K562 (cell line): ENCODE measurements around the gene SEC16A. TPM values are rescaled to one million over a fixed set of nuclear protein-coding genes. Genes with fewer than 3 reads are reported as not detected.

Experiments
- ATAC-seq: fragments of 200-7000 bp; cut with Tn5 transposase; 3 replicates; pipeline ENCODE4 v1.9.1; 2020; ENCODE audit warnings: moderate library complexity
- BruUV-seq: library from RNA; stranded (reverse); fragments of 400-500 nt; replicated peaks from 2 replicates; lab custom pipeline; 2021; lab: Mats Ljungman, UMichigan
- CTCF ChIA-PET: fragments of 300-600 bp; formaldehyde crosslinking; extraction: SDS; loops from one replicate; lab custom pipeline; 2021; ENCODE audit warnings: low intra/inter-chr PET ratio; lab: Yijun Ruan, JAX
- POLR2A ChIA-PET: fragments of 300-600, 350-650 bp; sonication (Branson Sonifier 250); formaldehyde crosslinking; extraction: SDS; loops from one replicate; lab custom pipeline; 2021; ENCODE audit warnings: antibody characterized with exemption, inconsistent platforms; lab: Yijun Ruan, JAX
- DNase-seq, 4 experiments: peaks; one replicate each; pipeline versions ENCODE4 v3.0.0 to v3.0.0-alpha.2; 2011 to 2018; ENCODE audit warnings: low spot score in 3 of 4, mixed read lengths in 3 of 4; ENCODE audit errors: extremely low read depth in 1 of 4
- FAIRE-seq: peaks from 2 replicates; lab custom pipeline; 2011; peaks lifted over from hg19 to GRCh38; lab: Jason Lieb, UNC
- H2AFZ ChIP-seq: 2 replicates; pipeline ENCODE4 v1.6.0; 2011; ENCODE audit warnings: low read depth, low read length, control low read depth, inconsistent platforms
- H3K27ac ChIP-seq: fragments of 200-600 bp; 3 replicates; pipeline ENCODE4 v1.8.0; 2011; ENCODE audit warnings: low read depth, mild to moderate bottlenecking, control low read depth, inconsistent platforms, low read length, moderate library complexity, mixed read lengths; ENCODE audit errors: extremely low read depth
- H3K27me3 ChIP-seq, 2 experiments: fragments of 300-600 bp in 1 of 2; 2 replicates in 1 of 2; 3 replicates in 1 of 2; pipeline versions ENCODE4 v1.6.0 to v1.8.0; 2011; ENCODE audit warnings: inconsistent platforms in 2 of 2, low read length in 2 of 2, mild to moderate bottlenecking in 1 of 2, mixed read lengths in 1 of 2, moderate library complexity in 1 of 2; ENCODE audit not compliant: control insufficient read depth in 2 of 2, insufficient read depth in 2 of 2
- H3K36me3 ChIP-seq: fragments of 300-600 bp; 3 replicates; pipeline ENCODE4 v1.8.0; 2011; ENCODE audit warnings: mild to moderate bottlenecking, low read length, inconsistent platforms; ENCODE audit not compliant: control insufficient read depth, insufficient read depth
- H3K4me1 ChIP-seq, 2 experiments: fragments of 200-600 bp in 1 of 2; replicated peaks in 1 of 2; 2 replicates in 1 of 2; 3 replicates in 1 of 2; pipeline versions ENCODE4 v1.5.1 to v1.8.0; 2011; ENCODE audit warnings: inconsistent platforms in 2 of 2, low read length in 2 of 2, mild to moderate bottlenecking in 1 of 2, mixed read lengths in 1 of 2, moderate library complexity in 1 of 2; ENCODE audit not compliant: control insufficient read depth in 2 of 2, insufficient read depth in 2 of 2
- H3K4me2 ChIP-seq: 2 replicates; pipeline ENCODE4 v1.6.1; 2011; ENCODE audit warnings: low read length, control low read depth, inconsistent platforms, mixed read lengths; ENCODE audit not compliant: insufficient read depth
- H3K4me3 ChIP-seq: fragments of 200-600 bp; sonication (generic), shearing (Covaris generic); 2 replicates; pipeline ENCODE4 v1.5.1; 2016; ENCODE audit warnings: control low read depth, inconsistent platforms
- H3K79me2 ChIP-seq: fragments of 200-600 bp; 3 replicates; pipeline ENCODE4 v1.8.0; 2011; ENCODE audit warnings: low read length, inconsistent platforms; ENCODE audit not compliant: control insufficient read depth, insufficient read depth
- H3K9ac ChIP-seq, 2 experiments: 2 replicates each; pipeline versions ENCODE4 v1.6.0 to v1.6.1; 2011; ENCODE audit warnings: low read depth in 2 of 2, low read length in 2 of 2, control low read depth in 1 of 2, inconsistent platforms in 1 of 2, mild to moderate bottlenecking in 1 of 2, mixed read lengths in 1 of 2; ENCODE audit not compliant: insufficient read depth in 1 of 2
- H3K9me1 ChIP-seq: one replicate; pipeline ENCODE4 v1.6.0; 2011; ENCODE audit warnings: inconsistent platforms, mild to moderate bottlenecking, low read length, moderate library complexity; ENCODE audit not compliant: control insufficient read depth, insufficient read depth
- H3K9me3 ChIP-seq: replicated peaks from 2 replicates; pipeline ENCODE4 v1.5.1; 2011; ENCODE audit warnings: low read depth, low read length, inconsistent platforms; ENCODE audit not compliant: control insufficient read depth, insufficient read depth
- H4K20me1 ChIP-seq: replicated peaks from 2 replicates; pipeline ENCODE4 v1.6.1; 2011; ENCODE audit warnings: low read length, inconsistent platforms, mixed read lengths; ENCODE audit not compliant: control insufficient read depth, insufficient read depth
- CC2D1A ChIP-seq: fragments of 450-650 bp; IDR thresholded peaks from 2 replicates; pipeline ENCODE4 v1.6.1; 2017; ENCODE audit warnings: mild to moderate bottlenecking
- CHCHD3 ChIP-seq: fragments of 250-450 bp; sonication (Bioruptor Pico); IDR thresholded peaks from 2 replicates; pipeline ENCODE4 v2.1.2; 2022; ENCODE audit warnings: mild to moderate bottlenecking
- FOXJ3 ChIP-seq: sonication (generic); formaldehyde crosslinking; IDR thresholded peaks from 2 replicates; pipeline ENCODE4 v1.4.0; 2020; ENCODE audit warnings: mild to moderate bottlenecking, missing genetic modification reagents
- HMBOX1 ChIP-seq: sonication (generic); IDR thresholded peaks from 2 replicates; pipeline ENCODE4 v1.6.1; 2016
- MXI1 ChIP-seq: IDR thresholded peaks from 2 replicates; pipeline ENCODE4 v1.6.1; 2011; ENCODE audit warnings: low read depth, mild to moderate bottlenecking, improper control_type of control experiment, low read length
- RFX7 ChIP-seq: fragments of 250-450 bp; sonication (Bioruptor Pico); IDR thresholded peaks from 2 replicates; pipeline ENCODE4 v1.5.1; 2021; ENCODE audit warnings: mild to moderate bottlenecking
- THRAP3 ChIP-seq: fragments of 450-650 bp; IDR thresholded peaks from 2 replicates; pipeline ENCODE4 v1.6.1; 2016; ENCODE audit warnings: mild to moderate bottlenecking, inconsistent platforms, borderline replicate concordance
- ZNF146 ChIP-seq: IDR thresholded peaks from one replicate; pipeline ENCODE4 v1.6.1; 2018; ENCODE audit warnings: missing compliant biosample characterization; ENCODE audit not compliant: unreplicated experiment
- ZNF764 ChIP-seq: fragments of 250-450 bp; sonication (Bioruptor Pico); IDR thresholded peaks from 2 replicates; pipeline ENCODE4 v1.4.0; 2020; ENCODE audit warnings: low read depth, mild to moderate bottlenecking, moderate library complexity
- WGBS: fragments of 100-300 bp; shearing (Covaris generic); methylation state at CpG from one replicate; pipeline ENCODE4 v1.1.6; 2016; ENCODE audit warnings: low coverage, mixed read lengths; ENCODE audit not compliant: insufficient coverage; ENCODE audit errors: missing lambda C conversion rate; 5-methylcytosine and 5-hydroxymethylcytosine counted together
- in situ Hi-C: fragments of 300-500 bp; cut with MboI; formaldehyde crosslinking; loops from 4 replicates; pipeline ENCODE4 v1.15.0; 2018; ENCODE audit warnings: inconsistent platforms, mixed read lengths
- intact Hi-C: fragments of 100-400 bp; cut with micrococcal nuclease; formaldehyde crosslinking; loops from 2 replicates; pipeline ENCODE4 v1.14.2; 2022
- polyA plus RNA-seq, 8 experiments: library from polyadenylated mRNA; depleted of rRNA in 4 of 8; stranded (reverse) in 5 of 8; unstranded in 3 of 8; fragments of >200 nt; fragmentation: Nextera tagmentation in 2 of 8; fragmentation: Illumina TruSeq in 1 of 8; extraction: Ambion mirVana in 2 of 8; extraction: Trizol in 1 of 8; gene quantifications; 2 replicates each; pipeline versions ENCODE4 v1.2.1 to v1.2.3, GENCODE V29; 2011 to 2014; ENCODE audit warnings: inconsistent platforms in 1 of 8, missing spikeins in 1 of 8
- total RNA-seq, 7 experiments: library from RNA; depleted of rRNA in 6 of 7; stranded (reverse); fragments of >200 nt in 6 of 7; fragmentation: Illumina TruSeq in 2 of 7; extraction: Trizol in 2 of 7; gene quantifications; 2 replicates each; pipeline versions ENCODE4 v1.2.1 to v1.2.3, GENCODE V29; 2011 to 2021; ENCODE audit warnings: low replicate concordance in 1 of 7
- TF ChIP-seq, protein P1 (sequence below): sonication (generic); formaldehyde crosslinking; IDR thresholded peaks from 2 replicates; pipeline ENCODE4 v1.8.0; 2023; ENCODE audit warnings: missing genetic modification reagents, mild to moderate bottlenecking, borderline replicate concordance
- TF ChIP-seq, protein P2 (sequence below), 3 experiments: fragments of 200-800 bp in 1 of 3; sonication (Bioruptor generic) in 1 of 3; sonication (generic) in 1 of 3; formaldehyde crosslinking in 1 of 3; IDR thresholded peaks; 2 replicates each; pipeline versions ENCODE4 v1.6.1 to v1.8.0; 2016 to 2022; ENCODE audit warnings: mild to moderate bottlenecking in 2 of 3, missing compliant biosample characterization in 2 of 3, missing genetic modification characterization in 2 of 3, missing genetic modification reagents in 1 of 3
- TF ChIP-seq, protein P3 (sequence below): fragments of 250-450 bp; sonication (Bioruptor Pico); IDR thresholded peaks from 2 replicates; pipeline ENCODE4 v1.4.0; 2020

SEC16A gene
- total and polyA plus RNA-seq, 9 of the 15 experiments (the other 6 are each of a cell fraction or from before 2014, with no cell fraction given), result 8.3 to 62.8 (median 14.0) TPM

GRCh38 chr9:136451221-136451877, 31.5 kb downstream of the SEC16A start (continued):
- TF ChIP-seq, protein P1, sequence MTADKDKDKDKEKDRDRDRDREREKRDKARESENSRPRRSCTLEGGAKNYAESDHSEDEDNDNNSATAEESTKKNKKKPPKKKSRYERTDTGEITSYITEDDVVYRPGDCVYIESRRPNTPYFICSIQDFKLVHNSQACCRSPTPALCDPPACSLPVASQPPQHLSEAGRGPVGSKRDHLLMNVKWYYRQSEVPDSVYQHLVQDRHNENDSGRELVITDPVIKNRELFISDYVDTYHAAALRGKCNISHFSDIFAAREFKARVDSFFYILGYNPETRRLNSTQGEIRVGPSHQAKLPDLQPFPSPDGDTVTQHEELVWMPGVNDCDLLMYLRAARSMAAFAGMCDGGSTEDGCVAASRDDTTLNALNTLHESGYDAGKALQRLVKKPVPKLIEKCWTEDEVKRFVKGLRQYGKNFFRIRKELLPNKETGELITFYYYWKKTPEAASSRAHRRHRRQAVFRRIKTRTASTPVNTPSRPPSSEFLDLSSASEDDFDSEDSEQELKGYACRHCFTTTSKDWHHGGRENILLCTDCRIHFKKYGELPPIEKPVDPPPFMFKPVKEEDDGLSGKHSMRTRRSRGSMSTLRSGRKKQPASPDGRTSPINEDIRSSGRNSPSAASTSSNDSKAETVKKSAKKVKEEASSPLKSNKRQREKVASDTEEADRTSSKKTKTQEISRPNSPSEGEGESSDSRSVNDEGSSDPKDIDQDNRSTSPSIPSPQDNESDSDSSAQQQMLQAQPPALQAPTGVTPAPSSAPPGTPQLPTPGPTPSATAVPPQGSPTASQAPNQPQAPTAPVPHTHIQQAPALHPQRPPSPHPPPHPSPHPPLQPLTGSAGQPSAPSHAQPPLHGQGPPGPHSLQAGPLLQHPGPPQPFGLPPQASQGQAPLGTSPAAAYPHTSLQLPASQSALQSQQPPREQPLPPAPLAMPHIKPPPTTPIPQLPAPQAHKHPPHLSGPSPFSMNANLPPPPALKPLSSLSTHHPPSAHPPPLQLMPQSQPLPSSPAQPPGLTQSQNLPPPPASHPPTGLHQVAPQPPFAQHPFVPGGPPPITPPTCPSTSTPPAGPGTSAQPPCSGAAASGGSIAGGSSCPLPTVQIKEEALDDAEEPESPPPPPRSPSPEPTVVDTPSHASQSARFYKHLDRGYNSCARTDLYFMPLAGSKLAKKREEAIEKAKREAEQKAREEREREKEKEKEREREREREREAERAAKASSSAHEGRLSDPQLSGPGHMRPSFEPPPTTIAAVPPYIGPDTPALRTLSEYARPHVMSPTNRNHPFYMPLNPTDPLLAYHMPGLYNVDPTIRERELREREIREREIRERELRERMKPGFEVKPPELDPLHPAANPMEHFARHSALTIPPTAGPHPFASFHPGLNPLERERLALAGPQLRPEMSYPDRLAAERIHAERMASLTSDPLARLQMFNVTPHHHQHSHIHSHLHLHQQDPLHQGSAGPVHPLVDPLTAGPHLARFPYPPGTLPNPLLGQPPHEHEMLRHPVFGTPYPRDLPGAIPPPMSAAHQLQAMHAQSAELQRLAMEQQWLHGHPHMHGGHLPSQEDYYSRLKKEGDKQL, result no peak
- no peak for TF ChIP-seq ZNF146
- no peak for TF ChIP-seq ZNF764 (CRISPR knock-in tag)
- no peak for TF ChIP-seq MXI1

DNA sequence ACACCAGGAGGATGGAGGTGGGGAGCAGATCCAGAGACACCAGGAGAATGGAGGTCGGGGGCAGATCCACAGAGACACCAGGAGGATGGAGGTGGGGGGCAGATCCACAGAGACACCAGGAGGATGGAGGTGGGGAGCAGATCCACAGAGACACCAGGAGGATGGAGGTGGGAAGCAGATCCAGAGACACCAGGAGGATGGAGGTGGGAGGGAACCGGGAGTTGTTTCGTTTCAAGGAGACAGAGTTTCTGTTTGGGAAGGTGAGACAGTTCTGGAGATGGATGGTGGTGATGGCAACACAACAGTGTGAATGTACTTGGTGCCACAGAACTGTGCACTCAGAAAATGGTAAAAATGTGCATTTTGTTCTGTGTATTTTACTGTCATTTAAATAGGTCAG, 34.2 kb downstream of the SEC16A start:
- no peak overlapping the region for H3K27ac ChIP-seq
- 94% methylated on average over 2 of the region's 3 CpGs for WGBS
- no peaks in the 10 kb centered on the region for H3K27me3 ChIP-seq
- no TSS peak for BruUV-seq
- POLR2A ChIA-PET, result interaction anchor here (1.3 to 1.5 kb wide), 2 partner anchors 8 to 9 kb away, joined by 4 read pairs; no protein-coding TSS in a partner anchor
- H3K9ac ChIP-seq, result no peak overlapping the region
- no peak for FAIRE-seq
- H3K4me2 ChIP-seq, result no peak overlapping the region
- H2AFZ ChIP-seq, result no peak overlapping the region
- in situ Hi-C loops (no loop called here), intact Hi-C loops (no loop called here)
- H3K9me1 ChIP-seq, result no peaks in the 10 kb centered on the region
- no peaks in the 10 kb centered on the region for H3K9me3 ChIP-seq
- peaks cover 6% of the 10 kb centered on the region; the same call in 1 of the 2 replicates for H4K20me1 ChIP-seq
- H3K4me3 ChIP-seq, result no peak overlapping the region
- H3K79me2 ChIP-seq, result no peaks in the 10 kb centered on the region
- ATAC-seq, result no peak
- no peak for DNase-seq
- peaks cover 86% of the 10 kb centered on the region for H3K36me3 ChIP-seq
- CTCF ChIA-PET, result no interaction called here
- no peaks in the 10 kb centered on the region for H3K4me1 ChIP-seq
- no peak for TF ChIP-seq CHCHD3
- TF ChIP-seq, protein P2, sequence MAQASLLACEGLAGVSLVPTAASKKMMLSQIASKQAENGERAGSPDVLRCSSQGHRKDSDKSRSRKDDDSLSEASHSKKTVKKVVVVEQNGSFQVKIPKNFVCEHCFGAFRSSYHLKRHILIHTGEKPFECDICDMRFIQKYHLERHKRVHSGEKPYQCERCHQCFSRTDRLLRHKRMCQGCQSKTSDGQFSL (CRISPR knock-in tag; IDR thresholded peaks at IDR 0.05), result no peak
- TF ChIP-seq, protein P2 (tag; IDR thresholded peaks at IDR 0.05), result no peak
- TF ChIP-seq, protein P3, sequence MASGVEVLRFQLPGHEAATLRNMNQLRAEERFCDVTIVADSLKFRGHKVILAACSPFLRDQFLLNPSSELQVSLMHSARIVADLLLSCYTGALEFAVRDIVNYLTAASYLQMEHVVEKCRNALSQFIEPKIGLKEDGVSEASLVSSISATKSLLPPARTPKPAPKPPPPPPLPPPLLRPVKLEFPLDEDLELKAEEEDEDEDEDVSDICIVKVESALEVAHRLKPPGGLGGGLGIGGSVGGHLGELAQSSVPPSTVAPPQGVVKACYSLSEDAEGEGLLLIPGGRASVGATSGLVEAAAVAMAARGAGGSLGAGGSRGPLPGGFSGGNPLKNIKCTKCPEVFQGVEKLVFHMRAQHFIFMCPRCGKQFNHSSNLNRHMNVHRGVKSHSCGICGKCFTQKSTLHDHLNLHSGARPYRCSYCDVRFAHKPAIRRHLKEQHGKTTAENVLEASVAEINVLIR (CRISPR knock-in tag), result no peak
- TF ChIP-seq RFX7 (CRISPR knock-in tag), result no peak
- TF ChIP-seq CC2D1A, result no peak
- TF ChIP-seq THRAP3, result no peak
- TF ChIP-seq FOXJ3, result no peak
- no peak for TF ChIP-seq HMBOX1
